WTC11 (cell line): ENCODE data around the gene CRISP2. TPM values are rescaled to one million over a fixed set of nuclear protein-coding genes. Genes with fewer than 3 reads are reported as not detected.

ENCODE experiments used
- ATAC-seq: fragments of 200-7000 bp; cut with Tn5 transposase; 2 replicates; pipeline ENCODE4 v1.10.0; 2021; ENCODE audit warnings: mild to moderate bottlenecking, moderate library complexity
- CTCF ChIA-PET: fragments of 300-600 bp; sonication (Branson Sonifier 250); formaldehyde crosslinking; loops from one replicate; lab custom pipeline; 2021; ENCODE audit warnings: antibody characterized with exemption; lab: Charles Lee
- POLR2A ChIA-PET: fragments of 350-600 bp; sonication (Branson Sonifier 250); formaldehyde crosslinking; loops from one replicate; lab custom pipeline; 2021; ENCODE audit warnings: antibody characterized with exemption; lab: Charles Lee
- DNase-seq: peaks from one replicate; pipeline ENCODE4 v3.0.0; 2021; ENCODE audit warnings: low spot score
- H3K27ac Mint-ChIP-seq: 2 replicates; pipeline ENCODE4 v1.8.0; 2021; ENCODE audit warnings: mixed read lengths
- H3K27me3 Mint-ChIP-seq: 2 replicates; pipeline ENCODE4 v1.8.0; 2021; ENCODE audit warnings: low read depth, mild to moderate bottlenecking, moderate library complexity, mixed read lengths
- H3K36me3 Mint-ChIP-seq: 2 replicates; pipeline ENCODE4 v1.8.0; 2021; ENCODE audit warnings: mixed read lengths
- H3K4me1 Mint-ChIP-seq: 2 replicates; pipeline ENCODE4 v1.8.0; 2022; ENCODE audit warnings: mixed read lengths
- H3K4me3 Mint-ChIP-seq: 2 replicates; pipeline ENCODE4 v1.8.0; 2021; ENCODE audit warnings: mild to moderate bottlenecking, moderate library complexity, mixed read lengths
- H3K9me3 Mint-ChIP-seq: 2 replicates; pipeline ENCODE4 v1.8.0; 2021; ENCODE audit warnings: mixed read lengths
- ESRRA ChIP-seq: sonication (generic); formaldehyde crosslinking; IDR thresholded peaks from 2 replicates; pipeline ENCODE4 v1.8.1; 2022; ENCODE audit warnings: mild to moderate bottlenecking, missing genetic modification reagents, borderline replicate concordance
- FOXJ3 ChIP-seq: sonication (generic); formaldehyde crosslinking; IDR thresholded peaks from 2 replicates; pipeline ENCODE4 v1.9.0; 2021; ENCODE audit warnings: missing genetic modification reagents, mild to moderate bottlenecking, borderline replicate concordance
- FOXK1 ChIP-seq: sonication (generic); formaldehyde crosslinking; IDR thresholded peaks from 2 replicates; pipeline ENCODE4 v1.8.0; 2022; ENCODE audit warnings: mild to moderate bottlenecking, moderate library complexity, missing genetic modification reagents
- JAZF1 ChIP-seq: fragments of 250-450 bp; sonication (Bioruptor Pico); IDR thresholded peaks from 2 replicates; pipeline ENCODE4 v1.9.0; 2021; ENCODE audit warnings: moderate library complexity, mild to moderate bottlenecking, inconsistent platforms
- NR2C2 ChIP-seq: sonication (generic); formaldehyde crosslinking; IDR thresholded peaks from 2 replicates; pipeline ENCODE4 v1.8.0; 2022; ENCODE audit warnings: mild to moderate bottlenecking, missing genetic modification reagents
- OVOL2 ChIP-seq: fragments of 250-450 bp; sonication (Bioruptor Pico); IDR thresholded peaks from 2 replicates; pipeline ENCODE4 v1.9.0; 2021; ENCODE audit warnings: mild to moderate bottlenecking, borderline replicate concordance
- SOX15 ChIP-seq: fragments of 250-450 bp; sonication (Bioruptor Pico); IDR thresholded peaks from 2 replicates; pipeline ENCODE4 v1.9.0; 2021; ENCODE audit warnings: mild to moderate bottlenecking
- ZBTB21 ChIP-seq: sonication (generic); formaldehyde crosslinking; IDR thresholded peaks from 2 replicates; pipeline ENCODE4 v1.8.1; 2023; ENCODE audit warnings: mild to moderate bottlenecking, missing genetic modification reagents, borderline replicate concordance
- ZNF121 ChIP-seq: sonication (generic); formaldehyde crosslinking; IDR thresholded peaks from 2 replicates; pipeline ENCODE4 v1.8.0; 2023; ENCODE audit warnings: missing genetic modification reagents
- ZNF396 ChIP-seq: fragments of 250-450 bp; sonication (Bioruptor Pico); IDR thresholded peaks from 2 replicates; pipeline ENCODE4 v1.8.0; 2021; ENCODE audit warnings: mild to moderate bottlenecking, moderate library complexity, borderline replicate concordance
- ZNF416 ChIP-seq: fragments of 250-450 bp; sonication (Bioruptor Pico); IDR thresholded peaks from 2 replicates; pipeline ENCODE4 v1.9.0; 2021; ENCODE audit warnings: mild to moderate bottlenecking, inconsistent platforms
- ZNF423 ChIP-seq: fragments of 250-450 bp; sonication (Bioruptor Pico); IDR thresholded peaks from 2 replicates; pipeline ENCODE4 v2.1.2; 2022; ENCODE audit warnings: mild to moderate bottlenecking, moderate library complexity
- total RNA-seq: library from RNA; stranded (reverse); gene quantifications from 3 replicates; pipeline ENCODE4 v1.2.3, GENCODE V29; 2021
- TF ChIP-seq, protein P1 (sequence below): sonication (generic); formaldehyde crosslinking; IDR thresholded peaks from 2 replicates; pipeline ENCODE4 v1.8.0; 2022; ENCODE audit warnings: mild to moderate bottlenecking, missing genetic modification reagents
- TF ChIP-seq, protein P2 (sequence below): sonication (generic); formaldehyde crosslinking; conservative IDR thresholded peaks from 2 replicates; pipeline ENCODE4 v1.8.1; 2023; ENCODE audit warnings: mild to moderate bottlenecking, low read depth, missing genetic modification reagents, moderate library complexity
- TF ChIP-seq, protein P3 (sequence below): sonication (generic); formaldehyde crosslinking; IDR thresholded peaks from 2 replicates; pipeline ENCODE4 v1.8.1; 2022; ENCODE audit warnings: mild to moderate bottlenecking, moderate library complexity, missing genetic modification reagents
- TF ChIP-seq, protein P4 (sequence below): sonication (generic); formaldehyde crosslinking; IDR thresholded peaks from 2 replicates; pipeline ENCODE4 v1.8.0; 2022; ENCODE audit warnings: missing genetic modification reagents

The CRISP2 gene
- total RNA-seq, 1 experiment from 2014 or later: not detected

DNA sequence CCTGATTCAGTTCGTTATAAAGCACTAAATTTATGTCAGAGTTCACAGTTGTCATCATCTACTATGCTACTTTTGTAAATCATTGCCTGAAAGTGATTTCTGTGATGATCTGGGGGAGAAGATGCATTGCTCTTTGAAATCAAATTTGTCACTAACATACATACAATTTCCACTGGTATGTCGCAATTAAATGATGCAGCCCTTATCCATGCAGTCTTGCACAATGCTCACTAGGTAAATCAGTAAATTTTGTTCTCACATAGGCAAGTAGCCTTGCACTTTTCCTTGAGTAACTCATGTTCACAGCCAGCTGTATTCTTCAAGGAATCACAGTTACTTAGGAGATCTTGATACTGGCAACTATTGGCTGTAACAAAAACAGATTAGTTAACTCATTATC is 20.8 kb downstream of the CRISP2 start:
- H3K4me3 Mint-ChIP-seq: no peak overlapping the region
- POLR2A ChIA-PET: no interaction called here

DNA sequence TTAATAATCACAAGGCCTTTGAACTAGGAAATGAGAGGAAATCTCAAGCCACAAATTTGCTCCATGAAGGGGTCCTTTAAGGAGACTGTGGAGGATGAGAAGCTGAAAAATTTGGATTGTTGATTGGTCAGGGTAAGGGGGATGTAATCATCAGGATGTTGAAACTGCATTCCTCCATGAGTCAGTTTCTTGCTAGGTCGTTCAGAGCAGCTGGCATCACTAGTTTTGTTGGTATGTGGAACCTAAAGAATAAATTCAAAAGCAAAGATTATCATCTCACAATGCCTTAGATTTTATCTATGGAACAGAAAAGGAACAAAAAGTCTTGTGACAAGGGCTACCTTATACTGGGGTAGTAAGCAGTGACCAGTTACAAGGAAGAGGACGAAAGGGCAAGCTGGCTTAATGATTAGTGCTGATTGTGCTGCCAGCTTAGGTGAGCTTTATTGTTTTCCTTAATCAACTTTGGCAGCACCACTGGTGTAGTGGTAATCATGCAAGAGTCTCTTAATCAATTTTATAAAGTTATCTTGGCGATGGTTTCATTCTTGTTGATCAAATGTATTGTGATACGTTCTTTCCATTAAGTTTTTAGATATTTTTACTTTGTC is 36.6 kb downstream of the CRISP2 start:
- ChIA-PET POLR2A (no interaction called here), CTCF (no interaction called here)
- no peak for DNase-seq
- H3K27ac Mint-ChIP-seq: no peak overlapping the region
- peaks cover 16% of the 10 kb centered on the region for H3K9me3 Mint-ChIP-seq
- TF ChIP-seq, protein P1, sequence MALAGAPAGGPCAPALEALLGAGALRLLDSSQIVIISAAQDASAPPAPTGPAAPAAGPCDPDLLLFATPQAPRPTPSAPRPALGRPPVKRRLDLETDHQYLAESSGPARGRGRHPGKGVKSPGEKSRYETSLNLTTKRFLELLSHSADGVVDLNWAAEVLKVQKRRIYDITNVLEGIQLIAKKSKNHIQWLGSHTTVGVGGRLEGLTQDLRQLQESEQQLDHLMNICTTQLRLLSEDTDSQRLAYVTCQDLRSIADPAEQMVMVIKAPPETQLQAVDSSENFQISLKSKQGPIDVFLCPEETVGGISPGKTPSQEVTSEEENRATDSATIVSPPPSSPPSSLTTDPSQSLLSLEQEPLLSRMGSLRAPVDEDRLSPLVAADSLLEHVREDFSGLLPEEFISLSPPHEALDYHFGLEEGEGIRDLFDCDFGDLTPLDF (CRISPR knock-in tag): no peak
- no peak for TF ChIP-seq NR2C2 (CRISPR knock-in tag)
- TF ChIP-seq, protein P2, sequence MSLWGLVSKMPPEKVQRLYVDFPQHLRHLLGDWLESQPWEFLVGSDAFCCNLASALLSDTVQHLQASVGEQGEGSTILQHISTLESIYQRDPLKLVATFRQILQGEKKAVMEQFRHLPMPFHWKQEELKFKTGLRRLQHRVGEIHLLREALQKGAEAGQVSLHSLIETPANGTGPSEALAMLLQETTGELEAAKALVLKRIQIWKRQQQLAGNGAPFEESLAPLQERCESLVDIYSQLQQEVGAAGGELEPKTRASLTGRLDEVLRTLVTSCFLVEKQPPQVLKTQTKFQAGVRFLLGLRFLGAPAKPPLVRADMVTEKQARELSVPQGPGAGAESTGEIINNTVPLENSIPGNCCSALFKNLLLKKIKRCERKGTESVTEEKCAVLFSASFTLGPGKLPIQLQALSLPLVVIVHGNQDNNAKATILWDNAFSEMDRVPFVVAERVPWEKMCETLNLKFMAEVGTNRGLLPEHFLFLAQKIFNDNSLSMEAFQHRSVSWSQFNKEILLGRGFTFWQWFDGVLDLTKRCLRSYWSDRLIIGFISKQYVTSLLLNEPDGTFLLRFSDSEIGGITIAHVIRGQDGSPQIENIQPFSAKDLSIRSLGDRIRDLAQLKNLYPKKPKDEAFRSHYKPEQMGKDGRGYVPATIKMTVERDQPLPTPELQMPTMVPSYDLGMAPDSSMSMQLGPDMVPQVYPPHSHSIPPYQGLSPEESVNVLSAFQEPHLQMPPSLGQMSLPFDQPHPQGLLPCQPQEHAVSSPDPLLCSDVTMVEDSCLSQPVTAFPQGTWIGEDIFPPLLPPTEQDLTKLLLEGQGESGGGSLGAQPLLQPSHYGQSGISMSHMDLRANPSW (CRISPR knock-in tag): no peak
- TF ChIP-seq, protein P3, sequence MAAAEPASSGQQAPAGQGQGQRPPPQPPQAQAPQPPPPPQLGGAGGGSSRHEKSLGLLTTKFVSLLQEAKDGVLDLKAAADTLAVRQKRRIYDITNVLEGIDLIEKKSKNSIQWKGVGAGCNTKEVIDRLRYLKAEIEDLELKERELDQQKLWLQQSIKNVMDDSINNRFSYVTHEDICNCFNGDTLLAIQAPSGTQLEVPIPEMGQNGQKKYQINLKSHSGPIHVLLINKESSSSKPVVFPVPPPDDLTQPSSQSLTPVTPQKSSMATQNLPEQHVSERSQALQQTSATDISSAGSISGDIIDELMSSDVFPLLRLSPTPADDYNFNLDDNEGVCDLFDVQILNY: no peak
- TF ChIP-seq SOX15 (CRISPR knock-in tag): no peak
- no peak for TF ChIP-seq FOXK1 (CRISPR knock-in tag)
- TF ChIP-seq, protein P4, sequence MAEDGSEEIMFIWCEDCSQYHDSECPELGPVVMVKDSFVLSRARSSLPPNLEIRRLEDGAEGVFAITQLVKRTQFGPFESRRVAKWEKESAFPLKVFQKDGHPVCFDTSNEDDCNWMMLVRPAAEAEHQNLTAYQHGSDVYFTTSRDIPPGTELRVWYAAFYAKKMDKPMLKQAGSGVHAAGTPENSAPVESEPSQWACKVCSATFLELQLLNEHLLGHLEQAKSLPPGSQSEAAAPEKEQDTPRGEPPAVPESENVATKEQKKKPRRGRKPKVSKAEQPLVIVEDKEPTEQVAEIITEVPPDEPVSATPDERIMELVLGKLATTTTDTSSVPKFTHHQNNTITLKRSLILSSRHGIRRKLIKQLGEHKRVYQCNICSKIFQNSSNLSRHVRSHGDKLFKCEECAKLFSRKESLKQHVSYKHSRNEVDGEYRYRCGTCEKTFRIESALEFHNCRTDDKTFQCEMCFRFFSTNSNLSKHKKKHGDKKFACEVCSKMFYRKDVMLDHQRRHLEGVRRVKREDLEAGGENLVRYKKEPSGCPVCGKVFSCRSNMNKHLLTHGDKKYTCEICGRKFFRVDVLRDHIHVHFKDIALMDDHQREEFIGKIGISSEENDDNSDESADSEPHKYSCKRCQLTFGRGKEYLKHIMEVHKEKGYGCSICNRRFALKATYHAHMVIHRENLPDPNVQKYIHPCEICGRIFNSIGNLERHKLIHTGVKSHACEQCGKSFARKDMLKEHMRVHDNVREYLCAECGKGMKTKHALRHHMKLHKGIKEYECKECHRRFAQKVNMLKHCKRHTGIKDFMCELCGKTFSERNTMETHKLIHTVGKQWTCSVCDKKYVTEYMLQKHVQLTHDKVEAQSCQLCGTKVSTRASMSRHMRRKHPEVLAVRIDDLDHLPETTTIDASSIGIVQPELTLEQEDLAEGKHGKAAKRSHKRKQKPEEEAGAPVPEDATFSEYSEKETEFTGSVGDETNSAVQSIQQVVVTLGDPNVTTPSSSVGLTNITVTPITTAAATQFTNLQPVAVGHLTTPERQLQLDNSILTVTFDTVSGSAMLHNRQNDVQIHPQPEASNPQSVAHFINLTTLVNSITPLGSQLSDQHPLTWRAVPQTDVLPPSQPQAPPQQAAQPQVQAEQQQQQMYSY (CRISPR knock-in tag): no peak
- no peak for TF ChIP-seq ZBTB21
- no peak for TF ChIP-seq JAZF1 (CRISPR knock-in tag)
- TF ChIP-seq ZNF121 (CRISPR knock-in tag): no peak
- TF ChIP-seq ESRRA (CRISPR knock-in tag): no peak
- no peak overlapping the region for H3K4me3 Mint-ChIP-seq
- no peak for ATAC-seq
- no peaks in the 10 kb centered on the region for H3K4me1 Mint-ChIP-seq
- peaks cover 4% of the 10 kb centered on the region; the same call in 1 of the 2 replicates for H3K36me3 Mint-ChIP-seq
- no peaks in the 10 kb centered on the region for H3K27me3 Mint-ChIP-seq

More for the DNA sequence above, 20.8 kb downstream of the CRISP2 start:
- CTCF ChIA-PET: no interaction called here
- DNase-seq (no peak), ATAC-seq (no peak)
- no peak for TF ChIP-seq ZNF423 (CRISPR knock-in tag)
- TF ChIP-seq ZBTB21: no peak
- TF ChIP-seq OVOL2: no peak
- TF ChIP-seq, protein P3: no peak
- no peak for TF ChIP-seq FOXJ3 (CRISPR knock-in tag)
- no peak for TF ChIP-seq ZNF416 (CRISPR knock-in tag)
- no peak for TF ChIP-seq ZNF396 (CRISPR knock-in tag)
- Mint-ChIP-seq H3K27ac (no peak overlapping the region), H3K27me3 (no peaks in the 10 kb centered on the region), H3K4me1 (0 out of 2 replicates have a peak, but pooled peaks cover 3% of the 10 kb centered on the region), H3K9me3 (peaks cover 9% of the 10 kb centered on the region), H3K36me3 (peaks cover 4% of the 10 kb centered on the region; the same call in 1 of the 2 replicates)
